Embryonic facial prominence (tissue), 1 donor: ENCODE measurements around the gene PRL.

ENCODE experiments used
- DNase-seq: peaks from one replicate; pipeline ENCODE4 v3.0.0-alpha.2; 2016; ENCODE audit errors: extremely low spot score

PRL gene

DNA sequence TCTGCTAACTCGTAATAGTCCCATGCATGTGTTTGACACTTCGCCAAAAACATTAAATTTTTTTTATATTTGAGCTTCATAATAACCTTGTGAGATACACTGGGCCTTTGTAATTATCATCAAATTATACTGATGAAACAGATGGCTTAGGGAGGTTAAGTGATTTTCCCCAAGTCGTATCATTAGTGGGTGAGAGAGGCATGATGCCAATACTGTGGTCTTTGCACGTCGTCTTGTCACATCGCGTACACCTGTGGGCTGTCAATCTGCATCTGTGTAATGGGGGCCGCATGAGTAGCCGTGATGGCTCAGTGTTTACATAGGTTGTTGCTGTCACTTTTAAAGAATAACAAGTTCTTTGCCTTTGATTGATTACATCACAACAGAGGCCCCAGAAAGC lies 1.7 kb downstream of the PRL start:
- no peak for DNase-seq

DNA sequence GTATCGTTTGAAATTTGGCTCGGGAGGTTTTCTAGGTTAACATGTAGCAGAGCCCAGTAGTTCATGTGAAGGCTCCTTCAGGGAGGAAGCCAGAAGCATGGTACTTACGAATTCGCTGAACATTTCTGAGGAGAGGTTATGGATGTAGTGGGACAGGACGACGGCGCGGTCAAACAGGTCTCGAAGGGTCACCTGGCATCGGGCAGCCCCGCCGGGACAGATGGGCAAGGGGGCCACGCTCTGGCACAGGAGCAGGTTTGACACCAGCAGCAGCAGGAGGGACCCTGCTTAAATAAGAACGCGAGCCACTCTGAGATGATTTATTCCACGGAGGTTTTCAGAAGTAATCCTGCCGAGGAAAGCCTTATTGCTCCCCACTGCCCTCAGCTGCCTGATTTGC lies 2.5 kb downstream of the PRL start:
- DNase-seq = no peak

- no peak for DNase-seq
Observed at GRCh38 chr6:22290045-22290444, 6.8 kb downstream of the PRL start.

- no peak for DNase-seq
Observed at GRCh38 chr6:22288721-22289120, 8.1 kb downstream of the PRL start.

DNA sequence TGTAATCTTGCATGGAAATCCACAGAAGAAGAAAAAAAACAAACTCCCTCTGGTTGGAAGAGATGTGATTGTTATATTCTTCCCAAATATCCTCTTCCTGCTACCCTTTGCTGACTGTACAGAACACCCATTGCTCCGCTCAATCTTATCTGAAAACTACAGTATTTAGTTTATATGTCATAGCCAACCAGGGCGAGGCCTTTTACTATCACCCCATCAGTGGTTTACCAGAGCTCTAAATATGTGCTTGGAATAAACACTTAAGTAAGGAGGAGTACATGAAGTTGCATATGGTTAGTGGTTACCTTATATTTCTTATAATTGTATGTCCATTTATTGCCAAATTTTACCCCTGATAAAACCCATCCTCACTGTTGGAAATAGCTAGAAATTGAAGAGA lies 12.2 kb downstream of the PRL start:
- DNase-seq = no peak

DNA sequence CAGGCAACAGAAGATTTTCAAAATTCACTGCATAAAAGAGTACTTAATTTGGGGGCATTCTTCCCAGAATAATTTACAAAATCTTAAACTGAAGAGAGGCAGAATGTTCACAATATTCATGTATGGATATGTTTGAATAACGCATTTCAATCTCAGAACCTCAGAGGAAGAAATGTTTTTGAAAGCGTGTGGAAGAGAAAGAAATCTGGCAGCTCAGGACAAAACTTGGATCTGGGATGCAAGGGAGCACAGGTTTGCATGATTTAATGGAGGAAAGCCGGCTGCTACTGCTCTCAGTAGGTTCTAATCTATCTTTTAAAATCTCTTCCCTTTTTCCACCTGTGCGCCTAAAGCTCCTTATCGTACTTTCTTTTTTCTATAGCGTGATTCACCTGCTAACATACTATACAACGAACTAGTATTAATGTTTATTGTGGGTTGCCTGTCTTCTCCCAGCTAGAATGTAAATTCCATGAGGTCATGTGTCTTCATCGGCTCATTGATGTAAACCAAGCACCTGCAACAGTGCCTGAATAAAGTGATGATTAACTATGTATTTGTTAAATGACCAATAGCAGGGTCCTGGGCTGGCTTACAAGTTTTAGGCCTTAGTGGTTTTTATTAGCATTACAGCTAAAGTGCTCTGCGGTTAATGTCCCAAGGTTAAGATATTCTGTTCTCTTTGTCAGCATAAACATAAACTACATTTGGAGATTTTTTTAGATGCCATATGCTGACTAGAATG lies 15.3 kb downstream of the PRL start:
- DNase-seq = no peak

DNA sequence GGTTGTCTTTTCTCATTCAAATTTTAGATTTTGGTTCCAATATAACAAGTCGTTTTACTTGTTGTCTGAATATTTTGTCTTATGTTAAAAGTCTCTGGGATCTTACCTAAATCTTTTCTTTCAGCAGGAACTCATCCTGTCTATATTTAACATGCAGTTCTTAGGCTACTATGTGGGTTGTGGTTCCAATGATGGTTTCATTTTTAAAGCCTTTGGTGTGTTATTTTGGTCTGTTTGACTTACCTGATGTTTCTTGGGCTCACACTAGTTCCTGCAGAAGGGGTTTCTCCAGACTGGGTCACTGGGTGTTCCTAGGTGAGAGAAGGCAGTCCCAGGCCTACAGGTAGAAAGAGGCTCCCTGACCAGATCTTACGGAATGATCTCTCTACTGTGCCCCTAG lies 17.4 kb downstream of the PRL start:
- no peak for DNase-seq

DNA sequence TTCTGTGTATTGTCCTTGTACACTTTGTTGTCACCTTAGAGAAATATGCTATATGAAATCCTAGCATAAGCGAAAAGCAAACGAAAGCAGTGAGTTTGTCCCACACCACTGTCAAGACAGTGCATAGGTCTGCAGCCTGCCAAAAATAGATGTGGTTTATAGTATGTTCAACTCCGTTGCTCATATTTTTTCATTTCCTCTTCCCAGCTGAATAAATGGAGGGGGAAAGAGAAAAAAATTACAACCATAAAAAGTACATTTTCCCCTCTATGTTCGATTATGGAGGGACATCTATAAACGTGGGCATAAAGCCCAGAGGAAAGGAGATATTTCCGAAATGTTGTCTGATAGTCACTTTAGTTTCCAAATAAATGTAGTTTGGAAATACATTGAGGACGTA lies 25.8 kb downstream of the PRL start:
- DNase-seq = no peak

GRCh38 chr6:22263748-22264147 lies 33.1 kb downstream of the PRL start:
- DNase-seq = no peak

DNA sequence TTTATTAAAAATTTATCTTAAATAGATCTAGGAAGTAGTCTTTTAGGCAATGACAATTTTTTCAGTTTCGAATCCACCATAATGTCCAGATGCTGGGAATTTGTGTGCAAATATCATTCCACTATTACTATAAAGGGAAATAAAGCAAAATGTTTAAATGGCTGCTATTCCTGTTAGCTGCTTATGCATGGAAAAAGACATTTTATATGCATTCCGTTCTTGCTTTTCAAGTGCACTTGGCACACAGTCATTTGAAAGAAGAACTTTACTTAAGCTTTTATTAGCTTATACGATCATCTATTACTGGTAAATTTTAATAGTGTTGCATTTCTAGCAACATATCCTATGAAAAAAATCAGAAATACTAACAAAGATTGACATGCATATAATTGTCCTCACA lies 42.0 kb downstream of the PRL start:
- no peak for DNase-seq

DNA sequence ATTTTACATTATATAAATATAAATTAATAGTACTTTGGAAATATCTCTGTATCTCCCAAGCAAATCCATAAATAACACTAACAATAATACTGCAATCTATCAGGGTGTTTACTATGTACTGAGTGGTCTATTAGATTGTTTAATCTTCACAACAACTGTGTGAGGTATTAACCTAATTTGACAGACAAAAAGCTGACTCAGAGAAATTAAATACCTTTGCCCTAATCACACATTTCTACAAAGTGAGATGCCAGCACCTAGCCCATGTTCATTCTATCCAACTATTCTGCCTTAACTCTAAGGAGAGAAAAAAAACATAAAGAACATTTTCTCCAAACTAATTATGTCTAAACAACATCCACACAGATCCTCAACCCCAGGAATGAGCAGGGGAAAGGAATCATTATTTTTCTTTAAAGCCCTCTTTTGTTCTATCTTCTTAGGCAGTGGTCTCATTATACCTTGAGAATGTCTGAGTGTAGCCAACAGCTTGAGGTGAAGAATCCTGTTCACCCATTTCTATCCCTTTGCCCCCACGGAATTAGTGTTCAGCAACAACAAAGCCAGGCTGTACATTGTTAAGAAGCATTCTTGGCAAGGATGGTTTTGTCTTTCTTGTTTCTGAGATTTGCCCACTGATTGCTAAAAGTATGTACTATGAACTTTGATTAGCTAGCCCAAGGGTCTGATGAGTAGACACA lies 42.7 kb downstream of the PRL start:
- no peak for DNase-seq

DNA sequence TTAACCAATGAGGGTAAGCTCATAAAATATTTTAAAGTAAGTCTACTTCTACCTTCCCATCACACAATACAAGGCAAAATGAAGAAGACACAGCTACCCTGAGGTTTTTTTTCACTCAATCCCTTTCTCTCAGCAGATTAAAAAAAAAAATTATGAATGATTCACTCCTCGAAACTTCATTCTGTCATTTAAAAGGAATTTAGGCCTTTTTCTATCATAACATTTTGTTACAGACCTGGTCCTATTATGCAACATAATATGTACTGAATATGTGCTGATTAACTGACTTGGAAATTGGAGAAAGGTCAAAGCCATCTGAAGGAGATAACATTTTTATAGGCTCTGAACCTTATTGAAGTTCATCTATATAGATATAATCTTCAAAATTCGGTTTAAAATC lies 45.5 kb downstream of the PRL start:
- no peak for DNase-seq

DNA sequence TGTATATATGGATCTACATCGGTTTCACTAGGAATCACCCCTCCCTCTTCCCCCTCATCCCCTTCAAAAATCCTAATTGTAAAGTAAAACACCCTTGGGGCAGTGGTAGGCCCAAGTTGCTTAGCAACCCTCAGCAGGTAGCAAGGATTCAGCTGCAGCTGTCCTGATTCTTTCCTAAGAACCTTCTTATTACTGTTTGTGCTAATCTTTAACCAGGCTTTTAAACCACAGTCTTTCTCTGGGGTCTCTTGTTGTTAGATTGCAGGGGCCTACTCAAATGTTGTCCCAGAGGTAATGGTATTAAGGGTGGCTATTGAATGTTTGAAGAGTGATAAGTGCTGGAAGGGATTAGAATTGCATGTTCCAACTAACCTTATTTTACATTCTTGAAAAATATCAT lies 46.4 kb downstream of the PRL start:
- DNase-seq = no peak

DNA sequence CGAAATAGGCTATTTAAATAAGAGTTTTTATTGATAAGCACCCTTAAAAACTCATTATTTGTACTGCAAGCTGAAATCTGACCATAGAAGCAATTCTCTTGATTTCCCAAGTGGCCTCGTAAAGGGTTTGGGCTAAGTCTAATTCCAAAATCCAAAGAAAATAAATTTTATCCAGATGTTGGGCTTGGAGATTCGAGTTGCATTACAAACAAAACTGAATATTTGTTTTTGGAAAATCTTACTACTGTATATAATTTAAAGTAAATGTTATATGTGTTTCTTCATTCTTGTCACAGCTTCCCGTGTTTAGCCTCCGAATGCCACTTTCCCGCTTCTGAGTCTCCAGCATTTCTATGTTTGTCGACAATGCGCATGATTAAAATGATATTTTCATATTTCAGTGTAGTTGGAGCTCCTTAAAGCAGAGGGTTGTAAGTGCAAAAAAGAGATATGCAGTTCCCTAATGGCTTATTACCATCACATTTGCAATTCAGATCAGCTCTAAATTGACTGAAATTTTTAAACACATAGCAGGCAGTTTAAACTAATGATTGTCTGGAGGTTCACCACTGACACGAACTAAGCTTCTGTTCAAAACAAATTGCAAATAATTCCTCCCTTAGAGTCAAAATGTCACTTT lies 47.0 kb downstream of the PRL start:
- no peak for DNase-seq

GRCh38 chr6:22248513-22249308 lies 48.1 kb downstream of the PRL start:
- no peak for DNase-seq

- no peak for DNase-seq
Observed at GRCh38 chr6:22247916-22248482, 48.8 kb downstream of the PRL start.

- DNase-seq = no peak
Observed at GRCh38 chr6:22240025-22240424, 56.8 kb downstream of the PRL start.

- DNase-seq = no peak
Observed at GRCh38 chr6:22239261-22239921, 57.4 kb downstream of the PRL start.

DNA sequence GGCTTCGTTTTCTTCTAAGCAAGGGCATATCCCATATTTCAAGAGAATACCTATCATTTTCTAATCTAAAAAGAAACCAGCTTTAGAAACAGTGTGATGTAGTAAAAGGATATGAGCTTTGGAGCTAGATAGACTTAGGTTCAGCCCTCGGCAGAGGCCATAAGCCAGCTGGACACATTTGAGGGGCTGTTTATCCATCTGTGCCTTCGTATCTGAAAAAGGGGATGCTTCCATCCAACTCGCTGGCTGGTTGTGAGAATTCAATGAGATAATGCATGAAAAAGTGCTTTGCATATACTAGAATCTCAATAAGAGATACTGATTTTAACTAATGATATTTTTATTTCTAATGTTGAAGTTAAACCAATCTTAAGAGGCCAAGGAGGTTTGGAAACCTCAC lies 58.0 kb downstream of the PRL start:
- no peak for DNase-seq

- no peak for DNase-seq
Observed at GRCh38 chr6:22237526-22237925, 59.3 kb downstream of the PRL start.
